Measurements from ENCODE around the gene KRAS. TPM values are rescaled to one million over a fixed set of nuclear protein-coding genes. Genes with fewer than 3 reads are reported as not detected.

KRAS gene
- total and polyA plus RNA-seq, 2 of the 4 experiments (the other 2 are of a cell fraction) = 9.3 to 10.7 TPM

DNA sequence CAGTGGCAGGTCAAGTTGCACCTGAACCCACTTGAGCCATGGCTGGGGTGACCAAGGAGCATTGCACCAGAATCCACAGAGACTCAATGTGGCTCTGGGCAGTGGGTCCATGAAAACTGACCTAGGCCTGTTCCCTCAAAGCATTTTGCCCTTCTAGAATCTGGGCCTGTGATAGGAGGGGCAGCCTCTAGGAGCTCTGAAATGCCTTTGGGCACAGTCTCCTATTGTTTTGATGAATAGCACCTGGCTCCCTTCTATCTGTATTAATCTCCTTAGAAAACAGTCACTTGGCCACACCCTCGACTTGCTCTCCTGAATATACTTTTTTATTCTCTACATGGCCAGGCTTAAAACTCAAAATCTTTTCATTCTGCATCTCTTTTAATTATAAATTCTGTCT, 14.1 kb upstream of the KRAS start:
- H3K18ac ChIP-seq (ENCODE audit: low read depth, low read length) = no peak overlapping the region
- POLR2A ChIA-PET (ENCODE audit: unreplicated experiment) = no interaction called here
- H3K9me1 ChIP-seq (ENCODE audit: insufficient read depth, low read length) = no peaks in the 10 kb centered on the region
- H3K4me3 ChIP-seq (ENCODE audit: insufficient read depth, low read depth, low read length) = no peak overlapping the region
- no peak overlapping the region for H2BK5ac ChIP-seq (ENCODE audit: low read depth, low read length, poor library complexity, severe bottlenecking)
- DNase-seq (no peak), ATAC-seq (ENCODE audit: low read depth) (no peak)
- in situ Hi-C loops (cut with MboI; ENCODE audit: low sequenced_read_pairs) (no loop called here), dilution Hi-C loops (cut with HindIII; ENCODE audit: low sequenced_read_pairs, unreplicated experiment) (no loop called here), intact Hi-C loops (cut with micrococcal nuclease) (no loop called here)
- no peaks in the 10 kb centered on the region for H3K4me1 ChIP-seq (ENCODE audit: control insufficient read depth, insufficient read depth, low read length)
- TF ChIP-seq SMC3 (IDR thresholded peaks at IDR 0.05; ENCODE audit: low read depth, low read length) = no peak
- no peak for TF ChIP-seq BHLHE40 (IDR thresholded peaks at IDR 0.05; ENCODE audit: low read depth, low read length)
- no peak for TF ChIP-seq CEBPB (IDR thresholded peaks at IDR 0.05; ENCODE audit: low read depth, low read length)
- TF ChIP-seq CHD1 (IDR thresholded peaks at IDR 0.05; ENCODE audit: low read depth, low read length) = no peak
- no peak for TF ChIP-seq MAFK (IDR thresholded peaks at IDR 0.05; ENCODE audit: low read depth, low read length)
- TF ChIP-seq RCOR1 (IDR thresholded peaks at IDR 0.05; ENCODE audit: insufficient replicate concordance, low read length) = no peak
- TF ChIP-seq MAZ (IDR thresholded peaks at IDR 0.05; ENCODE audit: borderline replicate concordance, low read depth, low read length) = no peak
- no peak overlapping the region for H3K23ac ChIP-seq (ENCODE audit: low read depth, low read length)
- H3K9ac ChIP-seq (ENCODE audit: low read depth, low read length) = no peak overlapping the region
- no peak overlapping the region for H3K27ac ChIP-seq (ENCODE audit: insufficient read depth, low read length)
- WGBS, 2 experiments (ENCODE audit: extremely low coverage in 2 of 2, insufficient read length in 1 of 2) = 80% methylated on average over 1 of the region's 1 CpG; no CpG with 5 or more reads in 1 of the 2 experiments
- no peak overlapping the region for H4K5ac ChIP-seq (ENCODE audit: low read depth, low read length)
- H4K20me1 ChIP-seq (ENCODE audit: insufficient read depth, low read length) = no peaks in the 10 kb centered on the region
- H2AFZ ChIP-seq (replicated peaks; ENCODE audit: low read length, poor library complexity) = no peak overlapping the region
- no peak overlapping the region for H3K14ac ChIP-seq (replicated peaks; ENCODE audit: low read depth, low read length)
- H4K91ac ChIP-seq (ENCODE audit: insufficient read depth, low read depth, low read length) = no peak overlapping the region
- H2AK5ac ChIP-seq (ENCODE audit: low read depth, low read length) = no peak overlapping the region
- H3K36me3 ChIP-seq (ENCODE audit: control insufficient read depth, insufficient read depth, low read length) = no peaks in the 10 kb centered on the region
- CTCF ChIA-PET = no interaction called here
- no peak overlapping the region for H2AK9ac ChIP-seq (replicated peaks; ENCODE audit: low read depth, low read length, poor library complexity)
- no peak overlapping the region for H3K56ac ChIP-seq (ENCODE audit: extremely low read depth, insufficient read depth, low read length)
- no peak overlapping the region for H3K4ac ChIP-seq (ENCODE audit: low read depth, low read length)
- no peak overlapping the region for H2BK15ac ChIP-seq (ENCODE audit: low read depth, low read length)
- no peaks in the 10 kb centered on the region; the same call in 1 of the 2 replicates for H3K27me3 ChIP-seq (ENCODE audit: control insufficient read depth, insufficient read depth, low read length)
- no TSS peak for BruUV-seq (replicated peaks)
- no peak overlapping the region for H3K4me2 ChIP-seq (ENCODE audit: low read depth, low read length)
- no peaks in the 10 kb centered on the region for H3K9me3 ChIP-seq (ENCODE audit: control insufficient read depth, insufficient read depth, low read length)
- no peak overlapping the region for H2BK20ac ChIP-seq (ENCODE audit: low read depth, low read length)
- H2BK120ac ChIP-seq (ENCODE audit: low read depth, low read length) = no peak overlapping the region
- H4K8ac ChIP-seq (ENCODE audit: low read depth in 2 of 2, low read length in 2 of 2) = no peak overlapping the region
- no peaks in the 10 kb centered on the region for H3K79me1 ChIP-seq (ENCODE audit: low read depth in 1 of 2, low read length in 2 of 2)
